DOHH2 (cell line): ENCODE results near the gene SPSB4.

ENCODE experiments used
- CTCF ChIP-seq: fragments of 200-600 bp; sonication (generic); IDR thresholded peaks from one replicate; pipeline ENCODE4 v1.5.1; 2014; ENCODE audit warnings: antibody characterized with exemption, mild to moderate bottlenecking, low read depth, low read length; ENCODE audit not compliant: poor library complexity, severe bottlenecking
- EZH2phosphoT487 ChIP-seq: fragments of 200-600 bp; sonication (generic); IDR thresholded peaks from 2 replicates; pipeline ENCODE4 v1.6.1; 2017; ENCODE audit warnings: borderline replicate concordance, mild to moderate bottlenecking, antibody characterized with exemption, low read length, moderate library complexity, mixed read lengths

GRCh38 chr3:141055136-141055535, 4.0 kb downstream of the SPSB4 start:
- no peak for TF ChIP-seq CTCF
- TF ChIP-seq EZH2phosphoT487 = no peak
